Measurements from ENCODE around the gene TAAR1.
"Not testable (repeated sequence)": the region's sequence is repeated elsewhere in the genome, so short reads cannot be mapped to it uniquely, and the experiment has no call there.

TAAR1 gene

GRCh38 chr6:132659082-132659481, at the start of gene TAAR1:
Gene TAAR1 (minus strand): TSS chr6:132659182. CDS start chr6:132646003, 13,179 bp downstream.
- no peak for DNase-seq

- DNase-seq = no peak
Measured at GRCh38 chr6:132708771-132709170, 49.8 kb upstream of the TAAR1 start.

GRCh38 chr6:132708002-132708401, 49.0 kb upstream of the TAAR1 start:
- no peak for DNase-seq

- DNase-seq = not testable (repeated sequence)
Measured at GRCh38 chr6:132706756-132707155, 47.8 kb upstream of the TAAR1 start.

GRCh38 chr6:132703936-132704335, 45.0 kb upstream of the TAAR1 start:
- no peak for DNase-seq

GRCh38 chr6:132698608-132699007, 39.6 kb upstream of the TAAR1 start:
- DNase-seq = no peak

- no peak for DNase-seq
Measured at GRCh38 chr6:132695773-132696172, 36.8 kb upstream of the TAAR1 start.

- DNase-seq = no peak
Measured at GRCh38 chr6:132693478-132693877, 34.5 kb upstream of the TAAR1 start.

- no peak for DNase-seq
Measured at GRCh38 chr6:132690678-132691077, 31.7 kb upstream of the TAAR1 start.

GRCh38 chr6:132687306-132687705, 28.3 kb upstream of the TAAR1 start:
- DNase-seq = no peak

- DNase-seq = no peak
Measured at GRCh38 chr6:132686531-132686930, 27.5 kb upstream of the TAAR1 start.

- DNase-seq = no peak
Measured at GRCh38 chr6:132685009-132685408, 26.0 kb upstream of the TAAR1 start.

- DNase-seq = no peak
Measured at GRCh38 chr6:132684272-132684671, 25.3 kb upstream of the TAAR1 start.

GRCh38 chr6:132683543-132683942, 24.6 kb upstream of the TAAR1 start:
- no peak for DNase-seq

GRCh38 chr6:132679094-132679493, 20.1 kb upstream of the TAAR1 start:
- DNase-seq = not testable (repeated sequence)

- no peak for DNase-seq
Measured at GRCh38 chr6:132675749-132676148, 16.8 kb upstream of the TAAR1 start.

GRCh38 chr6:132675002-132675401, 16.0 kb upstream of the TAAR1 start:
- no peak for DNase-seq

- DNase-seq = no peak
Measured at GRCh38 chr6:132673376-132674094, 14.6 kb upstream of the TAAR1 start.

GRCh38 chr6:132671295-132671694, 12.3 kb upstream of the TAAR1 start:
- no peak for DNase-seq

- DNase-seq = no peak
Measured at GRCh38 chr6:132669690-132670291, 10.8 kb upstream of the TAAR1 start.

- no peak for DNase-seq
Measured at GRCh38 chr6:132666118-132666517, 7.1 kb upstream of the TAAR1 start.

- DNase-seq = no peak
Measured at GRCh38 chr6:132664309-132665034, 5.5 kb upstream of the TAAR1 start.

GRCh38 chr6:132663661-132664060, 4.7 kb upstream of the TAAR1 start:
- no peak for DNase-seq

GRCh38 chr6:132661906-132662305, 2.9 kb upstream of the TAAR1 start:
- no peak for DNase-seq

Measured in activated CD4-positive, CD25-positive, alpha-beta regulatory T cell (primary cell).